NCI-H1105 (cell line): Measurements from ENCODE around the gene KRTAP4-11.
"Not testable (repeated sequence)": the region's sequence is repeated elsewhere in the genome, so short reads cannot be mapped to it uniquely, and the experiment has no call there.

Experiments used
- DNase-seq: peaks from one replicate; lab custom pipeline; 2025; lab: John Stamatoyannopoulos, UW

KRTAP4-11 gene

GRCh38 chr17:41117846-41118386 is at the start of gene KRTAP4-11:
TSS of gene KRTAP4-11 (minus strand) at chr17:41118373. CDS start at chr17:41118315, 58 bp downstream.
- DNase-seq: not testable (repeated sequence)

DNA sequence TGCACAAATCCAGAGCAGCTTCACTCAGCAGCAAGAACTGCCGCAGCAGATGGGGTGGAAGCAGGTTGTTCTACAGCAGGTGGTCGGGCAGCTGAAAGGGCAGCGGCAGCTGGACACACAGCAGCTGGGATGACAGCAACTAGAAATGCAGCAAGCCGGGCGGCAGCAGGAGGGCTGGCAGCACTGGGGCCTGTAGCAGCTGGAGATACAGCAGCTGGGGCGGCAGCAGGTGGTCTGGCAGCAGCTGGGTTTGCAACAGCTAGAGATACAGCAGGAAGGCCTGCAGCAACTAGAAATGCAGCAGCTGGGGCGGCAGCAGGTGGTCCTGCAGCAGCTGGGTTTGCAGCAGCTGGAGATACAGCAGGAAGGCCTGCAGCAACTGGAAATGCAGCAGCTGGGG is 49.4 kb upstream of the KRTAP4-11 start:
- DNase-seq: no peak

GRCh38 chr17:41163828-41164227 is 45.7 kb upstream of the KRTAP4-11 start:
- no peak for DNase-seq

- no peak for DNase-seq
Observed at GRCh38 chr17:41160648-41161047, 42.5 kb upstream of the KRTAP4-11 start, which contains the start of gene KRTAP4-4. TSS of gene KRTAP4-4 (minus strand) at chr17:41160748. CDS start at chr17:41160691, 57 bp downstream.

GRCh38 chr17:41160190-41160589 is 42.0 kb upstream of the KRTAP4-11 start:
- not testable (repeated sequence) for DNase-seq

DNA sequence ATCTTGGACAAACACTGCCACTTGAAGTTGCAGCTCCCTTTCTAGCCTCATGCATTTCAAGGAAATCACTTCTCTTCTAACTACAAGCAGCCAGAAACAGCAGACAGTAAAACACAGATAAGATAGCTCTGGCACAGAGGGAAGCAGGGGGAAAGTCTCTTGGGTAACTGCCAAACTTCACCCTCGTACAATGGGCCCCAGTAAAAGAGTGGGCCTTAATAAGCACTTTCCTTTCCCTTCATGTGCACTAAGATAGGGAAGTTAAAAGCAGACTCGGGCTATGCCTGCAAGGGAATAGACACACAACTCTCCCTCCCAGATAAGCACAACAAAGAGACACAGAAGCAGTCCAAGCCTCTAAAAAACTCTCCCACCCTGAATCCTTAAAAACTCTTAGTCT is 35.7 kb upstream of the KRTAP4-11 start:
- no peak for DNase-seq

DNA sequence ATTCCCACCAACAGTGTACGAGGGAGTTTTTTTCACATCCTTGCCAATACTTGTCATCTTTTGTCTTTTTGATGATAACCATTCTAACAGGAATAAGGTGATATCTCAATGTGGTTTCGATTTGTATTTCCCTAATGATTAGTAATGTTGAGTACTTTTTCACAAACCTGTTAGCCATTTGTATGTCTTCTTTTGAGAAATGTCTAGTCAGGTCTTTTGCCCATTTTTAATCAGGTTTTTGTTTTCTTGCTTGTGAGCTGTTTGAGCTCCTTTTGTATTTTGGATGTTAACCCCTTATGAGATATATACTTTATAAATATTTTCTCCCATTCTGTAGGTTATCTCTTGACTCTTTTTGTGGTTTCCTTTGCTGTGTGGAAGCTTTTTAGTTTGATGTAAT is 33.4 kb upstream of the KRTAP4-11 start:
- no peak for DNase-seq

GRCh38 chr17:41150026-41150425 is 31.9 kb upstream of the KRTAP4-11 start:
- no peak for DNase-seq

DNA sequence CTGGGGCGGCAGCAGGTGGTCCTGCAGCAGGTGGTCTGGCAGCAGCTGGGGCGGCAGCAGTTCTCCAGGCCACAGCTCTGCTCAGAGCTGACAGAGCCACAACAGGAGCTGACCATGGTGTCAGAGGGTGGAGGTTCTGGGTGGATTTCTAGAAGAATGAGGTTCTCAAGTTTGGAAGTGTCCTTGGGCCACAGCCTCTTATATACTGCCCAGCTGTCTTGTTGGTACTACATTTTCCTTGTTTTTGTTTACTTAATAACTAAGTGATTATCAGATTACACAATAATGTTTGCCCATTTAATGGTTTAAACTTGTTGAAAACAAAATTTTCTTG is 31.4 kb upstream of the KRTAP4-11 start, which contains the start of gene KRTAP4-5:
TSS of gene KRTAP4-5 (minus strand) at position 174 of the 334 bp plus-strand sequence. CDS start at position 116, 58 bp downstream.
- no peak for DNase-seq

DNA sequence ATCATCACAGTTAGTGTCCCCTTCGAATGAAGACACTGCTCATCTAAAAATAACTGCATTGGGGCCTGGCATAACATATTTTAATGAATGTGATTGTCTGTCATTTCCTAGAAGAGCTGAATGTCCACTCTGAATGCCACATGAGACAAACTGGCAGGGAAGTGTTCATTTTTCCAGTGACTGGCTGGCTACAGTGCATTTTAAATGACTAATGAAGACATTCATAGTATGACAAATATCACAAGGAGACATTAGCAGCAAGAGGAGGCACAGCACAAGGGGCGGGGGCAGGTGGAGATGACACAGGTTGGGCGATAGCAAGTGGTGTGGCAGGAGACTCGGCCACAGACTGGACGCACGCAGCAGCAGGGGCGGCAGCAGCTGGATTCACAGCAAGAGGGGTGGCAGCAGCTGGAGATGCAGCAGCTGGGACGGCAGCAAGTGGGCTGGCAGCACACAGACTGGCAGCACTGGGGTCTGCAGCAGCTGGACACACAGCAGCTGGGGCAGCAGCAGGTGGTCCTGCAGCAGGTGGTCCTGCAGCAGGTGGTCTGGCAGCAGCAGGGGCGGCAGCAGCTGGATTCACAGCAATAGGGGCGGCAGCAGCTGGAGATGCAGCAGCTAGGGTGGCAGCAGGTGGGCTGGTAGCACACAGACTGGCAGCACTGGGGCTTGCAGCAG is 30.9 kb upstream of the KRTAP4-11 start:
- DNase-seq: not testable (repeated sequence)

- no peak for DNase-seq
Observed at GRCh38 chr17:41147531-41148204, 29.5 kb upstream of the KRTAP4-11 start.

DNA sequence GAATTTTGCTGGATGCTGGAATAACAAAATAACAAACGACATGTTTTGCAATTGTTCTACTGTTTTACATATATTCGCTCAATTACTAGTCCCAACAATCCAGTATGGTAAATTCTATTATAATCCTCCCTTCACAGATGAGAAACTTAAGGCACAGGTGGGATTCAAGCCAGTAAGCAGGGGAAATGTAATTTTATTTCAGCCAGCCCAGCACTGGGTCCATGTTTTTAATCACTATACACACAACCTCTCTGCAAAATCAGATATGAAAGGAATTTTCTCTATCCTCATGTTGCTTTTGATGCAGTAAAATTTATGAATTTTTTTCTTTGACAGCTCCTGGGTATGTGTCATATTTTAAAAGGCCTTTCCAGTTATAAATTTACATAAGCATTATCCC is 27.1 kb upstream of the KRTAP4-11 start:
- DNase-seq: no peak

GRCh38 chr17:41144846-41145245 is 26.7 kb upstream of the KRTAP4-11 start:
- DNase-seq: no peak

DNA sequence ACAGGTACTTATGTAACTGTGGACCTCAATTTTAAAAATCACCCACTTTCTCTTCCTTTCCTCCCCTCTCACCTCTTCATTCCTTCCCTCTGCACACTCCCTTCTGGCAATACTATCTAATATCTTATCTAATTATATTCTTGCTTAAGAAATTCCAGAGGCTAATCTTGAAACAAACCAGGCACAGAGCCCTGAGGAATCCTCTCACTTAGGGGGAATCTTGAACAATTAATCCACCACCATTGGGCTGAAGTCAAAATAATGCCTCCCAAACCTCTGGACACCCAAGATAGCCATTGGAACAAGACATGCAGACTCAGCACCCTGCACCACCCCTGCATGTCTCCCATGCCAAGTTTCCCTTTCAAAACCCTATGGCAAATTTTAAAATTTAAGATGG is 23.2 kb upstream of the KRTAP4-11 start:
- DNase-seq: no peak

DNA sequence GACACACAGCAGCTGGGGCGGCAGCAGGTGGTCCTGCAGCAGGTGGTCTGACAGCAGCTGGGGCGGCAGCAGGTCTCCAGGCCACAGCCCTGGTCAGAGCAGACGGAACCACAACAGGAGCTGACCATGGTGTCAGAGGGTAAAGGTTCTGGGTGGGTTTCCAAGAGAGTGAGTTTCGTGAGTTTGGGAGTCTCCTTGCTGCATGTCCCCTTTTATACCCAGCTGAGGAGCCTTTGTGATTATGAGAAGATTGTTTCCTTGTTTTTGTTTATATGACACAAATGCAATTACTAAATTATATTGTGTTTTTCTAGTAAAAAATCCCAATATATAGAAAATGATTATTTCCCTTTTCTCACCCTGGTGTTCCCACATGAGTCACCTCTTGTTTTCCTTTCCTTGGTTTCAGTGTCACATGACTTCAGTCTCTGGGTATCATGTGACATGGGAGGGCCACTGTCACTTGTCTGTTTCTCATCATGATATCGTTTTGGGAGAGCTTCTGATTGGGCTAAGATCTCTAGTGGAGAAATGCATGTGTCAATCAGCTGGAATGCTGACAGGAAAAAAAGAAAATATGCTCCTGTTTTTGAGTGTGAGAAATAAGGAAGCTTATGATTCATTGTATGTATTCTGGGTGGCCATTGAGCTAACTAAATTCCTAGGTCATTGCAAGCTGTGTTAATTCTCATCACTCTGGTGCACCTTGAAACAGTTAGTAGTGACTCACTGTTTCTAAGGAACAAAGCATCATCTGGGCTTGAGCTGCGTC is 22.4 kb upstream of the KRTAP4-11 start, which contains the start of gene KRTAP4-6:
TSS of gene KRTAP4-6 (minus strand) at position 185 of the 772 bp plus-strand sequence. CDS start at position 128, 57 bp downstream.
- no peak for DNase-seq

- DNase-seq: not testable (repeated sequence)
Observed at GRCh38 chr17:41139865-41140264, 21.7 kb upstream of the KRTAP4-11 start.

DNA sequence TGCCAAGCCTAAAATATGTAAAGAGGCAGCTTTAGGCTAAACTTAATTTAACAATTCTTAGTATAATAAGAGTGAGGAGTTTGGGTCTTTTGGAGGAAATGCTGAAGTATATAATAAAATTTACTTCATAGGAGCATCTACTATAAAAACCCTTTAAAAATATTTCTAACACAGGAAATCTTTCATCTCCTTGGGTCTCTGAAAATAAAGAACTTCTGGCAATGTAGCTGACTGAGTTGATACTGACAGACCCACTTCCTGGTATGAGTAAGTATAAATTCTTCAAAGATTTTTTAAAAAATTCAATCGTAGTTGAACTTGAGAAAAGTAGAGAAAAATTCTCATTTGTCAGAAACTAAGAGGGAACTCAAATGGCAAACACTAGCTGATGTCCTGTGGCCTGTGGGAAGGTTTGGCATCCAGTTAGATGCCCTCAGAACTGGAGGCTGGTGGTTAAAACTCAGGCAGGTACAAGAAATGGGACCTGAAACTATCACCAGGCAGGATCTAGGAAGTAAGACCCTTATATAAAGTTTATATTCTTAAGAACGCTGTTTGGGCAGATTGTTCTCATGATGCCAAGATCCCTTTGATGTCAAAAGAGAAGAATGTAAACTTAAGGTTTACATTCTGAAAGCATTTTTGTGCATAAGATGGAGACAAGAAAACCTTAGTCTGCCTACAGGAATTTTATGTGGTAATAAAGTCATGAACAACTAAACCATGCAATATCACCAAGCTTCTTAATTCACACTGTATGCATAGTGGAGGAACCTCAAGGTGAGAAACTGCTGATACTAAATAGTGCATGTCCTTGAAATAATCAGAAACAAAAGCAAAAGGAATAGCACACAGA is 15.9 kb upstream of the KRTAP4-11 start:
- no peak for DNase-seq

- no peak for DNase-seq
Observed at GRCh38 chr17:41131979-41132378, 13.8 kb upstream of the KRTAP4-11 start.

GRCh38 chr17:41127371-41127770 is 9.2 kb upstream of the KRTAP4-11 start:
- DNase-seq: no peak

- no peak for DNase-seq
Observed at GRCh38 chr17:41126412-41126811, 8.2 kb upstream of the KRTAP4-11 start.

- DNase-seq: no peak
Observed at GRCh38 chr17:41125064-41125463, 6.9 kb upstream of the KRTAP4-11 start.
